ENCODE results near the gene BCO2.
A peak's percentile ranks its signal among the peaks of the same experiment; 100 is the strongest.

The BCO2 gene

DNA sequence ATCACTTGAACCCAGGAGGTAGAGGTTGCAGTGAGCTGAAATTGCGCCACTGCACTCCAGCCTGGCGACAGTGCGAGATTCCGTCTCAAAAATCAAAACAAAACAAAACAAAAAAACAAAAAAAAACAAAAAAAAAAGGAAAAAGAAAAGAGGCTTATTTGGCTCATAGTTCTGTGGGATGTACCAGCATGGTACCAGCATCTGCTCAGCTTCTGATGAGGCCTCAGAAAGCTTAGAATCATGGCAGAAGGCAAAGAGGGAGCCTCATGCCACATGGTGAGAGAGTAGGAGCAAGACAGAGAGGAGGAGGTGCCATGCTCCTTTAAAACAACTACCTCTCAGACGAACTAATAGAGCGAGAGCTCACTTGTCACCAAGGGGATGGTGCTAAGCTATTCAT, 40.3 kb downstream of the BCO2 start:
- TF ChIP-seq CTCF (IDR thresholded peaks at IDR 0.05; ENCODE audit: low read length, missing control alignments), result no peak

DNA sequence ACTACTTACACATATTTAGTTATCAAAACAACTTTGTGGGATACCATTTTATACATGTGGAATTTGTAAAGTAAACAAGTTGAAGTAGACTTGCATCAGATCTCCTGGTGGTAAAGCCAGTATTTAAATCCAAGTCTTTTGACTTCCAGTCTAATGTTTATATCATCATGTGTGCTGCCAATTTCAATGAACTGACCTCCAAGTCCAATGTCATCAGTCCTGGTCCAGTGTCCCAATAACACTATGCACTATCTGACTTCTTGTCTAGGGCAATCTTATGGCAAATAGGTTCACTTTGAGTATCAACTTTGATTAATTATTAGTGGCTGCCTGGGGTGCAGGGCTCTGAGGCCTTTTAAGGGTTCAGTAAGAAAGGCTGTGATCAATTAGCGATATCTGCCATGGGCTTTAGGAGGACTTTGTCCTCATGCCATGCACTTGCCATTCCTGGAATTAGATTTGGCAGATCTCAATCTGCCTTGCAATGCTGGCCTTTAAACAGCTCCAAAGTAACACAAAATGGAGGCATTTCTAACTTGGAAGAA, 41.3 kb downstream of the BCO2 start:
- no peak for TF ChIP-seq CTCF (IDR thresholded peaks at IDR 0.05; ENCODE audit: low read length, missing control alignments)
- peak; percentile 38 for DNase-seq (ENCODE audit: low read depth)
- no peak overlapping the region for H3K4me3 ChIP-seq (replicated peaks; ENCODE audit: low read depth, low read length)

More for the DNA sequence above, 40.3 kb downstream of the BCO2 start:
- no peak overlapping the region for H3K4me3 ChIP-seq (replicated peaks; ENCODE audit: low read depth, low read length)
- DNase-seq (ENCODE audit: low read depth), result no peak

- TF ChIP-seq CTCF (IDR thresholded peaks at IDR 0.05; ENCODE audit: low read length, missing control alignments), result peak; percentile 71
- DNase-seq (ENCODE audit: low read depth), result peak; percentile 90
- no peak overlapping the region for H3K4me3 ChIP-seq (replicated peaks; ENCODE audit: low read depth, low read length)
These were observed 44.3 kb downstream of the BCO2 start for GRCh38 chr11:112219476-112220232.

GRCh38 chr11:112221274-112221835, 46.0 kb downstream of the BCO2 start:
- no peak overlapping the region for H3K4me3 ChIP-seq (replicated peaks; ENCODE audit: low read depth, low read length)
- no peak for TF ChIP-seq CTCF (IDR thresholded peaks at IDR 0.05; ENCODE audit: low read length, missing control alignments)
- no peak for DNase-seq (ENCODE audit: low read depth)

GRCh38 chr11:112222303-112222702, 47.0 kb downstream of the BCO2 start:
- no peak for TF ChIP-seq CTCF (IDR thresholded peaks at IDR 0.05; ENCODE audit: low read length, missing control alignments)
- H3K4me3 ChIP-seq (replicated peaks; ENCODE audit: low read depth, low read length), result no peak overlapping the region
- DNase-seq (ENCODE audit: low read depth), result no peak

DNA sequence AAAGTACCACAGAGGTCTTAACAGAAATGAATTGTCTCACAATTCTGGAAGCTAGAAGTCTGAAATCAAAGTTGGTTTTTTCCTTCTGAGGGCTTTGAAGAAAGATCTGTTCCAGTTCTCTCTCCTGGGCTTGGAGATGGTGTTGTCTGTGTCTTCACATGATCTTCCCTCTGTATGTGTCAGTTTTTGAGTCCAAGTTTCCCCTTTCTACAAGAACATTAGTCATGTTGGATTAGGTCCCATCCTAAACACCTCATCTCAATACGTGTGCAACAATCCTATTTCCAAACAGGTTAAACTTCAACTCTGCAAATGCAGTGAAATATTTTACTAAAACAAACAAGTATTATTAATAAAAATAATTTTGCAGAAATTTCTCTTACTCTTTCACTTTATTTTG, 47.8 kb downstream of the BCO2 start:
- H3K4me3 ChIP-seq (replicated peaks; ENCODE audit: low read depth, low read length), result no peak overlapping the region
- TF ChIP-seq CTCF (IDR thresholded peaks at IDR 0.05; ENCODE audit: low read length, missing control alignments), result no peak
- no peak for DNase-seq (ENCODE audit: low read depth)
